SK-N-SH (cell line): ENCODE results near the gene SYTL5. TPM values are rescaled to one million over a fixed set of nuclear protein-coding genes. Genes with fewer than 3 reads are reported as not detected.
A peak's percentile ranks its signal among the peaks of the same experiment; 100 is the strongest.

ENCODE experiments used
- CTCF ChIA-PET: fragments of 300-600, 350-600 bp; formaldehyde crosslinking; extraction: SDS; loops from one replicate; lab custom pipeline; 2021; lab: Yijun Ruan, JAX
- POLR2A ChIA-PET: fragments of 350-600 bp; sonication (Branson Sonifier 250); formaldehyde crosslinking; extraction: SDS; loops from one replicate; lab custom pipeline; 2020; ENCODE audit warnings: antibody characterized with exemption, inconsistent platforms; lab: Yijun Ruan, JAX
- DNase-seq: peaks from one replicate; pipeline ENCODE4 v3.0.0; 2012
- H2AFZ ChIP-seq: fragments of 200-600 bp; sonication (generic); 2 replicates; pipeline ENCODE4 v1.8.1; 2016; ENCODE audit warnings: antibody characterized with exemption, mild to moderate bottlenecking, low read depth
- H3F3A ChIP-seq: fragments of 200-600 bp; sonication (generic); replicated peaks from 2 replicates; pipeline ENCODE3; 2016; ENCODE audit warnings: antibody characterized with exemption, mild to moderate bottlenecking; ENCODE audit not compliant: insufficient read depth
- H3K27ac ChIP-seq, 2 experiments: fragments of 200-500 bp in 1 of 2; fragments of 200-600 bp in 1 of 2; sonication (Bioruptor generic) in 1 of 2; sonication (generic), shearing (Covaris generic) in 1 of 2; 2 replicates each; pipeline versions ENCODE4 v1.5.1 to v1.6.1; 2014 to 2016; ENCODE audit warnings: low read depth in 2 of 2, inconsistent platforms in 1 of 2, low read length in 1 of 2, mild to moderate bottlenecking in 1 of 2, mixed read lengths in 1 of 2
- H3K27me3 ChIP-seq: fragments of 200-600 bp; sonication (generic), shearing (Covaris generic); 2 replicates; pipeline ENCODE4 v1.6.1; 2016; ENCODE audit warnings: mixed run types; ENCODE audit not compliant: insufficient read depth
- H3K36me3 ChIP-seq, 2 experiments: fragments of 200-500 bp in 1 of 2; fragments of 200-600 bp in 1 of 2; sonication (Bioruptor generic) in 1 of 2; sonication (generic) in 1 of 2; replicated peaks in 1 of 2; 2 replicates each; pipeline versions ENCODE3 to v1.5.1; 2014 to 2016; ENCODE audit warnings: low read length in 1 of 2, mild to moderate bottlenecking in 1 of 2; ENCODE audit not compliant: insufficient read depth in 2 of 2, control insufficient read depth in 1 of 2
- H3K4me1 ChIP-seq, 2 experiments: fragments of 200-500 bp in 1 of 2; fragments of 200-600 bp in 1 of 2; sonication (Bioruptor generic) in 1 of 2; sonication (generic), shearing (Covaris generic) in 1 of 2; 2 replicates each; pipeline versions ENCODE4 v1.5.1 to v1.6.1; 2014 to 2016; ENCODE audit warnings: low read depth in 1 of 2, low read length in 1 of 2, mixed run types in 1 of 2; ENCODE audit not compliant: insufficient read depth in 2 of 2, control insufficient read depth in 1 of 2
- H3K4me2 ChIP-seq: fragments of 200-600 bp; sonication (generic), shearing (Covaris generic); 2 replicates; pipeline ENCODE4 v1.6.1; 2017; ENCODE audit warnings: mixed run types
- H3K4me3 ChIP-seq, 2 experiments: fragments of 200-500 bp in 1 of 2; fragments of 200-600 bp in 1 of 2; sonication (Bioruptor generic) in 1 of 2; sonication (generic), shearing (Covaris generic) in 1 of 2; 2 replicates each; pipeline versions ENCODE4 v1.5.1 to v1.8.1; 2014 to 2016; ENCODE audit warnings: low read depth in 2 of 2, inconsistent platforms in 1 of 2, low read length in 1 of 2, mild to moderate bottlenecking in 1 of 2, mixed read lengths in 1 of 2, moderate library complexity in 1 of 2
- H3K79me2 ChIP-seq: fragments of 200-600 bp; sonication (generic); 2 replicates; pipeline ENCODE4 v1.8.1; 2017; ENCODE audit warnings: mild to moderate bottlenecking; ENCODE audit not compliant: insufficient read depth
- H3K9ac ChIP-seq: fragments of 200-600 bp; sonication (generic); 2 replicates; pipeline ENCODE4 v1.6.1; 2017; ENCODE audit warnings: mixed run types
- H3K9me2 ChIP-seq: fragments of 200-600 bp; sonication (generic); 2 replicates; pipeline ENCODE4 v1.6.1; 2017; ENCODE audit warnings: mixed run types
- H3K9me3 ChIP-seq: fragments of 200-600 bp; sonication (generic); 2 replicates; pipeline ENCODE4 v1.6.1; 2017; ENCODE audit warnings: mixed run types, mild to moderate bottlenecking, moderate library complexity
- H4K20me1 ChIP-seq: fragments of 200-600 bp; sonication (generic); 2 replicates; pipeline ENCODE4 v1.6.1; 2017; ENCODE audit warnings: mild to moderate bottlenecking, mixed run types; ENCODE audit not compliant: insufficient read depth
- FOSL2 ChIP-seq: IDR thresholded peaks from 2 replicates; pipeline ENCODE4 v1.4.0; 2012; ENCODE audit warnings: low read depth, mild to moderate bottlenecking, moderate library complexity, borderline replicate concordance
- FOXM1 ChIP-seq: IDR thresholded peaks from 2 replicates; pipeline ENCODE4 v1.4.0; 2012; ENCODE audit warnings: low read depth, mild to moderate bottlenecking
- GATA2 ChIP-seq: sonication (generic); formaldehyde crosslinking; IDR thresholded peaks from 2 replicates; pipeline ENCODE4 v1.5.0; 2020; ENCODE audit warnings: mild to moderate bottlenecking, missing genetic modification reagents
- JUND ChIP-seq: IDR thresholded peaks from 2 replicates; pipeline ENCODE4 v1.4.0; 2012
- NRF1 ChIP-seq: IDR thresholded peaks from 2 replicates; pipeline ENCODE4 v1.6.1; 2012; ENCODE audit warnings: low read depth, mild to moderate bottlenecking, low read length
- POLR2AphosphoS5 ChIP-seq: IDR thresholded peaks from 2 replicates; pipeline ENCODE4 v1.6.1; 2012; ENCODE audit warnings: low read depth, low read length
- RXRA ChIP-seq: IDR thresholded peaks from 2 replicates; pipeline ENCODE4 v1.4.0; 2012; ENCODE audit warnings: low read depth, mild to moderate bottlenecking, borderline replicate concordance
- SIN3A ChIP-seq: IDR thresholded peaks from 2 replicates; pipeline ENCODE4 v1.6.1; 2012; ENCODE audit warnings: low read depth, mild to moderate bottlenecking, low read length, moderate library complexity, borderline replicate concordance
- TAF1 ChIP-seq: IDR thresholded peaks from 2 replicates; pipeline ENCODE4 v1.6.1; 2012; ENCODE audit warnings: low read depth, mild to moderate bottlenecking, low read length, moderate library complexity, borderline replicate concordance
- TCF12 ChIP-seq: IDR thresholded peaks from 2 replicates; pipeline ENCODE4 v1.4.0; 2012
- TEAD4 ChIP-seq: IDR thresholded peaks from 2 replicates; pipeline ENCODE4 v1.4.0; 2012; ENCODE audit warnings: mild to moderate bottlenecking, borderline replicate concordance; ENCODE audit not compliant: insufficient read depth
- WGBS: methylation state at CpG from one replicate; pipeline ENCODE4 v1.1.6; 2017; ENCODE audit warnings: low lambda C conversion rate; 5-methylcytosine and 5-hydroxymethylcytosine counted together
- polyA plus RNA-seq, 3 experiments: library from polyadenylated mRNA; depleted of rRNA; stranded (reverse); fragments of >200 nt; gene quantifications; 2 replicates each; pipeline ENCODE4 v1.2.3, GENCODE V29; 2012
- TF ChIP-seq, protein P1 (sequence below): fragments of 200-600 bp; sonication (generic); IDR thresholded peaks from 2 replicates; pipeline ENCODE4 v1.6.1; 2017; ENCODE audit warnings: antibody characterized with exemption, mild to moderate bottlenecking, moderate library complexity
- TF ChIP-seq, protein P2 (sequence below): IDR thresholded peaks from 2 replicates; pipeline ENCODE4 v1.6.1; 2012; ENCODE audit warnings: mild to moderate bottlenecking, low read depth, low read length, moderate library complexity
- TF ChIP-seq, protein P3 (sequence below): fragments of 150-350 bp; IDR thresholded peaks from 2 replicates; pipeline ENCODE4 v1.6.1; 2017; ENCODE audit warnings: antibody characterized with exemption, low read length, low read depth, borderline replicate concordance
- TF ChIP-seq, protein P4 (sequence below): IDR thresholded peaks from 2 replicates; pipeline ENCODE4 v1.4.0; 2012; ENCODE audit warnings: low read depth

Gene SYTL5
- polyA plus RNA-seq, 1 of the 3 experiments (the other 2 are of a cell fraction) = 0.74 TPM

DNA sequence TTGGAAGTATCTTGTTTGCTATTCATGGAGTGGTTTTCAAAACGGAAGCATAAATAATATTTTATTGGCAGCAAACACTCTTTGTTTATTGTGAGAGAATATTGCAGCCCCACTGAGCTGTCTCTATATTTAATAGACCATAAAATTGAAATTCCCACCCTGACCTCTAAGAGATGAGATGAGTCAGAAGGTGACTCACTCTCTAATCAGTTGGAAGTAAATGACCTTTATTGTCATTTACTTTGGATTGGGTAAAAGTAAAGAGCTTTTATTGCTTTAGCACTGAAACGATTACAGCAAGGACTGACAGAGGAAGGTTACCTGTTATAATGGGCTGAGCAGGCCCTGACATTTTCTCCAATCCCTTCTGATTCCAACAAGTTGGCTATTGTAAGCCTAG lies 55.0 kb downstream of the SYTL5 start:
- Histone ChIP-seq H3K4me2 (no peak overlapping the region), H3F3A (no peaks in the 10 kb centered on the region), H3K9me3 (no peaks in the 10 kb centered on the region), H3K9ac (no peak overlapping the region), H3K4me1 (no peaks in the 10 kb centered on the region), H4K20me1 (no peaks in the 10 kb centered on the region), H3K27ac (no peak overlapping the region), H3K4me3 (no peak overlapping the region), H3K9me2 (no peaks in the 10 kb centered on the region), H3K36me3 (no peaks in the 10 kb centered on the region), H3K79me2 (no peaks in the 10 kb centered on the region), H2AFZ (no peak overlapping the region), H3K27me3 (no peaks in the 10 kb centered on the region)
- POLR2A ChIA-PET = no interaction called here
- CTCF ChIA-PET = no interaction called here
- peak; percentile 64 for TF ChIP-seq FOSL2
- peak; percentile 68 for TF ChIP-seq JUND
- no peak for TF ChIP-seq TEAD4
- no peak for DNase-seq
- 4% methylated on average over 2 of the region's 2 CpGs for WGBS

DNA sequence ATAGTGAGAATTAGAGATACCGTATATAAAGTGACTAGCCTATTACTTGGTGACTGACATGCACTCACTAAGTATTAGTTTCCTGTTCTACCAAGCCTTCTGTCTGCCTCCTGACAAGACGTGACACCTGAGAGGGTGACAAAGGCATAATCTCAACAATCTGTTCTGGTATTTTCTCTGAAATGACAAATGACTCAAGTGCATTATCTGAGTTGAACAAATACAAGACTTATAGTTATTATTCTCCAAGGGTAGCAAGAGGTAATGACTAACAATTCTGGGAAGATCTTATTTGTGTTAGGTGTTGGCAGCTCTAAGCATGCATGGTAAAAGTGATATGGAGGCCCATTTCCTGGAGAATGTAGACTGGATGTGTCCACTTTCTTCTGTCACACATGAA lies 60.6 kb downstream of the SYTL5 start:
- no peaks in the 10 kb centered on the region for H3K9me2 ChIP-seq
- H3K9ac ChIP-seq = no peak overlapping the region
- POLR2A ChIA-PET = no interaction called here
- H3K27me3 ChIP-seq = no peaks in the 10 kb centered on the region
- CTCF ChIA-PET = no interaction called here
- H3K27ac ChIP-seq = no peak overlapping the region
- H3K4me3 ChIP-seq = no peak overlapping the region
- no peaks in the 10 kb centered on the region for H3K79me2 ChIP-seq
- WGBS = 12% methylated on average over 2 of the region's 2 CpGs
- no peak overlapping the region for H3K4me2 ChIP-seq
- no peaks in the 10 kb centered on the region for H3K9me3 ChIP-seq
- no peaks in the 10 kb centered on the region for H3K36me3 ChIP-seq
- no peaks in the 10 kb centered on the region for H3K4me1 ChIP-seq
- DNase-seq = no peak
- H4K20me1 ChIP-seq = no peaks in the 10 kb centered on the region
- no peak overlapping the region for H2AFZ ChIP-seq
- no peaks in the 10 kb centered on the region for H3F3A ChIP-seq
- TF ChIP-seq GATA2 (CRISPR knock-in tag) = no peak
- no peak for TF ChIP-seq NRF1
- TF ChIP-seq TEAD4 = no peak
- TF ChIP-seq, protein P1, sequence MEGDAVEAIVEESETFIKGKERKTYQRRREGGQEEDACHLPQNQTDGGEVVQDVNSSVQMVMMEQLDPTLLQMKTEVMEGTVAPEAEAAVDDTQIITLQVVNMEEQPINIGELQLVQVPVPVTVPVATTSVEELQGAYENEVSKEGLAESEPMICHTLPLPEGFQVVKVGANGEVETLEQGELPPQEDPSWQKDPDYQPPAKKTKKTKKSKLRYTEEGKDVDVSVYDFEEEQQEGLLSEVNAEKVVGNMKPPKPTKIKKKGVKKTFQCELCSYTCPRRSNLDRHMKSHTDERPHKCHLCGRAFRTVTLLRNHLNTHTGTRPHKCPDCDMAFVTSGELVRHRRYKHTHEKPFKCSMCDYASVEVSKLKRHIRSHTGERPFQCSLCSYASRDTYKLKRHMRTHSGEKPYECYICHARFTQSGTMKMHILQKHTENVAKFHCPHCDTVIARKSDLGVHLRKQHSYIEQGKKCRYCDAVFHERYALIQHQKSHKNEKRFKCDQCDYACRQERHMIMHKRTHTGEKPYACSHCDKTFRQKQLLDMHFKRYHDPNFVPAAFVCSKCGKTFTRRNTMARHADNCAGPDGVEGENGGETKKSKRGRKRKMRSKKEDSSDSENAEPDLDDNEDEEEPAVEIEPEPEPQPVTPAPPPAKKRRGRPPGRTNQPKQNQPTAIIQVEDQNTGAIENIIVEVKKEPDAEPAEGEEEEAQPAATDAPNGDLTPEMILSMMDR = no peak
- no peak for TF ChIP-seq SIN3A
- TF ChIP-seq, protein P2, sequence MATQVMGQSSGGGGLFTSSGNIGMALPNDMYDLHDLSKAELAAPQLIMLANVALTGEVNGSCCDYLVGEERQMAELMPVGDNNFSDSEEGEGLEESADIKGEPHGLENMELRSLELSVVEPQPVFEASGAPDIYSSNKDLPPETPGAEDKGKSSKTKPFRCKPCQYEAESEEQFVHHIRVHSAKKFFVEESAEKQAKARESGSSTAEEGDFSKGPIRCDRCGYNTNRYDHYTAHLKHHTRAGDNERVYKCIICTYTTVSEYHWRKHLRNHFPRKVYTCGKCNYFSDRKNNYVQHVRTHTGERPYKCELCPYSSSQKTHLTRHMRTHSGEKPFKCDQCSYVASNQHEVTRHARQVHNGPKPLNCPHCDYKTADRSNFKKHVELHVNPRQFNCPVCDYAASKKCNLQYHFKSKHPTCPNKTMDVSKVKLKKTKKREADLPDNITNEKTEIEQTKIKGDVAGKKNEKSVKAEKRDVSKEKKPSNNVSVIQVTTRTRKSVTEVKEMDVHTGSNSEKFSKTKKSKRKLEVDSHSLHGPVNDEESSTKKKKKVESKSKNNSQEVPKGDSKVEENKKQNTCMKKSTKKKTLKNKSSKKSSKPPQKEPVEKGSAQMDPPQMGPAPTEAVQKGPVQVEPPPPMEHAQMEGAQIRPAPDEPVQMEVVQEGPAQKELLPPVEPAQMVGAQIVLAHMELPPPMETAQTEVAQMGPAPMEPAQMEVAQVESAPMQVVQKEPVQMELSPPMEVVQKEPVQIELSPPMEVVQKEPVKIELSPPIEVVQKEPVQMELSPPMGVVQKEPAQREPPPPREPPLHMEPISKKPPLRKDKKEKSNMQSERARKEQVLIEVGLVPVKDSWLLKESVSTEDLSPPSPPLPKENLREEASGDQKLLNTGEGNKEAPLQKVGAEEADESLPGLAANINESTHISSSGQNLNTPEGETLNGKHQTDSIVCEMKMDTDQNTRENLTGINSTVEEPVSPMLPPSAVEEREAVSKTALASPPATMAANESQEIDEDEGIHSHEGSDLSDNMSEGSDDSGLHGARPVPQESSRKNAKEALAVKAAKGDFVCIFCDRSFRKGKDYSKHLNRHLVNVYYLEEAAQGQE = no peak
- TF ChIP-seq, protein P3, sequence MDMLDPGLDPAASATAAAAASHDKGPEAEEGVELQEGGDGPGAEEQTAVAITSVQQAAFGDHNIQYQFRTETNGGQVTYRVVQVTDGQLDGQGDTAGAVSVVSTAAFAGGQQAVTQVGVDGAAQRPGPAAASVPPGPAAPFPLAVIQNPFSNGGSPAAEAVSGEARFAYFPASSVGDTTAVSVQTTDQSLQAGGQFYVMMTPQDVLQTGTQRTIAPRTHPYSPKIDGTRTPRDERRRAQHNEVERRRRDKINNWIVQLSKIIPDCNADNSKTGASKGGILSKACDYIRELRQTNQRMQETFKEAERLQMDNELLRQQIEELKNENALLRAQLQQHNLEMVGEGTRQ = no peak
- TF ChIP-seq, protein P4, sequence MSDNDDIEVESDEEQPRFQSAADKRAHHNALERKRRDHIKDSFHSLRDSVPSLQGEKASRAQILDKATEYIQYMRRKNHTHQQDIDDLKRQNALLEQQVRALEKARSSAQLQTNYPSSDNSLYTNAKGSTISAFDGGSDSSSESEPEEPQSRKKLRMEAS = no peak
- TF ChIP-seq POLR2AphosphoS5 = no peak
- no peak for TF ChIP-seq FOXM1
- no peak for TF ChIP-seq TAF1
- TF ChIP-seq TCF12 = no peak
- TF ChIP-seq RXRA = no peak
